IMR-90 (cell line): ENCODE data around the gene SLC25A17.

Experiments used
- CEBPB ChIP-seq: IDR thresholded peaks from 2 replicates; pipeline ENCODE4 v1.6.1; 2012; ENCODE audit warnings: low read depth, low read length, improper control_type of control experiment
- CTCF ChIP-seq: conservative IDR thresholded peaks from 2 replicates; pipeline ENCODE4 v1.5.1; 2012; ENCODE audit warnings: mild to moderate bottlenecking, low read depth, low read length, improper control_type of control experiment
- POLR2A ChIP-seq: IDR thresholded peaks from 2 replicates; pipeline ENCODE4 v1.6.1; 2012; ENCODE audit warnings: mild to moderate bottlenecking, low read depth, low read length
- RFX5 ChIP-seq: IDR thresholded peaks from 2 replicates; pipeline ENCODE4 v1.8.0; 2012; ENCODE audit warnings: low read depth, mild to moderate bottlenecking, low read length, moderate library complexity
- SMC3 ChIP-seq: fragments of 150-350 bp; IDR thresholded peaks from 2 replicates; pipeline ENCODE4 v1.6.1; 2016; ENCODE audit warnings: low read depth, mild to moderate bottlenecking, antibody characterized with exemption, low read length, moderate library complexity
- TF ChIP-seq, protein P1 (sequence below): fragments of 150-350 bp; IDR thresholded peaks from 2 replicates; pipeline ENCODE4 v1.6.1; 2017; ENCODE audit warnings: mild to moderate bottlenecking, antibody characterized with exemption, low read length, low read depth

GRCh38 chr22:40838486-40838885 is 19.3 kb upstream of the SLC25A17 start:
- TF ChIP-seq RFX5 (no peak), CEBPB (no peak), SMC3 (no peak), POLR2A (no peak), CTCF (no peak)
- TF ChIP-seq, protein P1, sequence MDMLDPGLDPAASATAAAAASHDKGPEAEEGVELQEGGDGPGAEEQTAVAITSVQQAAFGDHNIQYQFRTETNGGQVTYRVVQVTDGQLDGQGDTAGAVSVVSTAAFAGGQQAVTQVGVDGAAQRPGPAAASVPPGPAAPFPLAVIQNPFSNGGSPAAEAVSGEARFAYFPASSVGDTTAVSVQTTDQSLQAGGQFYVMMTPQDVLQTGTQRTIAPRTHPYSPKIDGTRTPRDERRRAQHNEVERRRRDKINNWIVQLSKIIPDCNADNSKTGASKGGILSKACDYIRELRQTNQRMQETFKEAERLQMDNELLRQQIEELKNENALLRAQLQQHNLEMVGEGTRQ, result no peak
